HG03432 (cell line): ENCODE results near the gene AFP.

Experiments
- ATAC-seq: cut with Tn5 transposase; IDR thresholded peaks from one replicate; pipeline ENCODE4 v1.9.1; 2021; ENCODE audit warnings: mild to moderate bottlenecking, moderate library complexity; ENCODE audit not compliant: unreplicated experiment

The AFP gene

DNA sequence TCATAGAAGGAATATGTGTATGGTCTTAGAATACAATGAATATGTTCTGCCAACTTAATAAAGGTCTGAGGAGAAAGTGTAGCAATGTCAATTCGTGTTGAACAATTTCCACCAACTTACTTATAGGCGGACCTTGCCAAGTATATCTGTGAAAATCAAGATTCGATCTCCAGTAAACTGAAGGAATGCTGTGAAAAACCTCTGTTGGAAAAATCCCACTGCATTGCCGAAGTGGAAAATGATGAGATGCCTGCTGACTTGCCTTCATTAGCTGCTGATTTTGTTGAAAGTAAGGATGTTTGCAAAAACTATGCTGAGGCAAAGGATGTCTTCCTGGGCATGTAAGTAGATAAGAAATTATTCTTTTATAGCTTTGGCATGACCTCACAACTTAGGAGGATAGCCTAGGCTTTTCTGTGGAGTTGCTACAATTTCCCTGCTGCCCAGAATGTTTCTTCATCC is 22.7 kb upstream of the AFP start:
- no peak for ATAC-seq

DNA sequence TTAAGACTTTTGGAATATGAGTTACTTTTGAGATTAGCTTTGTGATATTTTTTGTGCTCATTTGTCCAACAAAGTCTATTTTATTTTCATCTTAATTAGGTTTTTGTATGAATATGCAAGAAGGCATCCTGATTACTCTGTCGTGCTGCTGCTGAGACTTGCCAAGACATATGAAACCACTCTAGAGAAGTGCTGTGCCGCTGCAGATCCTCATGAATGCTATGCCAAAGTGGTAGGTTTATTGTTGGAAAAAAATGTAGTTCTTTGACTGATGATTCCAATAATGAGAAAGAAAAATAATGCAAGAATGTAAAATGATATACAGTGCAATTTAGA is 21.1 kb upstream of the AFP start:
- no peak for ATAC-seq

DNA sequence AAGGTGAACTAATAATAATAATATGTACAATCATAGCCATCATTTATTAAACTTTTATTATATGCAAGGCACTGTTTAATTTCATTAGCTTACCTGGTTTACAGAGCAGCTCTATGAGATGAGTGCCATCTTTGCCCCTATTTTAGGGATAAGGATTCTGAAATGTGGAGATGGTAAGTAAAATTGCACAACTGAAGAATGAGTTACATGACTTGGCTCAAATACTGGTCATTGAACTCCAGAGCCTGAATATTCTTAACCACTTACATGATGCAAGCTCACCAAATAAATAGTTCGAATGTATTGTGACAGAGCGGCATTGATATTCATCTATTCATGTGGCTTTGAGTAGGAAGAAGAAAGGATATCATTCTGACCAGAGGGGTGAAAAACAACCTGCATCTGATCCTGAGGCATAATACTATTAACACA is 20.2 kb upstream of the AFP start:
- no peak for ATAC-seq

DNA sequence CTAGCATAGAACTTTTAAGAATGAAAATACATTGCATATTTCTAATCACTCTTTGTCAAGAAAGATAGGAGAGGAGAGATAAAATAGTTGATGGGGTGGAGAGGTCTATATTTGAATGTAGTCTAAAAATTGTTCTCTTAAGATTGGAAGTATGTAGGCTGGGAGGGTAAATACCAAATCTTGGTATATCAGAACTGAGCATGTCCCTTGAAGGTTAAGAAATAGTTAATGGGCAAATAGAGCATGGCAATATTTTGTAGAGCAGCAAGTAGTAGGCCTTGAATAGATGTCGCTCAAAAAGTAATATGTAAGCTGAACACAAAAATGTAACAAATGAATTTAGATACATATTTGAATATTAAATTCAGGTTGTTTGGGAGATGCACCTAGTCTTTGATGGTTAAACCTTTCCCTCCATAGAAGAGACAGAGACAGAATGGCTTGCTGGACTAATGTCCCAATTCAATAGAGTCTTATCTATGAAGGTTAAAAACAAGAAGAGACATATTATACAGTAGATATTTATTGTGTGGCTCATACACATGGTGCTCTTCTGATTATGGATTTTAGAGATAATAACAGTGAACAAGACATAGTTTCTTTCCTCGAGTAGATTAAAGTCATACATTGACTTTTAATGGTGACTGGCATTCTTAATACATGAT is 19.5 kb upstream of the AFP start:
- no peak for ATAC-seq

DNA sequence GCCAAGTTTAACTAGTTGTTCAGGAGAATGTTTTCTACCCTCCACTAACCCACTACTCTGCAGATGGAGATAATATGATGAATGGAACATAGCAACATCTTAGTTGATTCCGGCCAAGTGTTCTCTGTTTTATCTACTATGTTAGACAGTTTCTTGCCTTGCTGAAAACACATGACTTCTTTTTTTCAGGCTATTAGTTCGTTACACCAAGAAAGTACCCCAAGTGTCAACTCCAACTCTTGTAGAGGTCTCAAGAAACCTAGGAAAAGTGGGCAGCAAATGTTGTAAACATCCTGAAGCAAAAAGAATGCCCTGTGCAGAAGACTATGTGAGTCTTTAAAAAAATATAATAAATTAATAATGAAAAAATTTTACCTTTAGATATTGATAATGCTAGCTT is 18.7 kb upstream of the AFP start:
- no peak for ATAC-seq

DNA sequence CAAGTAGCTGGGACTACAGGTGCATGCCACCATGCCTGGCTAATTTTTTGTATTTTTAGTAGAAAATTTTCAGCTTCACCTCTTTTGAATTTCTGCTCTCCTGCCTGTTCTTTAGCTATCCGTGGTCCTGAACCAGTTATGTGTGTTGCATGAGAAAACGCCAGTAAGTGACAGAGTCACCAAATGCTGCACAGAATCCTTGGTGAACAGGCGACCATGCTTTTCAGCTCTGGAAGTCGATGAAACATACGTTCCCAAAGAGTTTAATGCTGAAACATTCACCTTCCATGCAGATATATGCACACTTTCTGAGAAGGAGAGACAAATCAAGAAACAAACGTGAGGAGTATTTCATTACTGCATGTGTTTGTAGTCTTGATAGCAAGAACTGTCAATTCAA is 18.0 kb upstream of the AFP start:
- ATAC-seq, result no peak

DNA sequence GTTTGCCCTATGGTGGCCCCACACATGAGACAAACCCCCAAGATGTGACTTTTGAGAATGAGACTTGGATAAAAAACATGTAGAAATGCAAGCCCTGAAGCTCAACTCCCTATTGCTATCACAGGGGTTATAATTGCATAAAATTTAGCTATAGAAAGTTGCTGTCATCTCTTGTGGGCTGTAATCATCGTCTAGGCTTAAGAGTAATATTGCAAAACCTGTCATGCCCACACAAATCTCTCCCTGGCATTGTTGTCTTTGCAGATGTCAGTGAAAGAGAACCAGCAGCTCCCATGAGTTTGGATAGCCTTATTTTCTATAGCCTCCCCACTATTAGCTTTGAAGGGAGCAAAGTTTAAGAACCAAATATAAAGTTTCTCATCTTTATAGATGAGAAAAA is 17.3 kb upstream of the AFP start:
- no peak for ATAC-seq

DNA sequence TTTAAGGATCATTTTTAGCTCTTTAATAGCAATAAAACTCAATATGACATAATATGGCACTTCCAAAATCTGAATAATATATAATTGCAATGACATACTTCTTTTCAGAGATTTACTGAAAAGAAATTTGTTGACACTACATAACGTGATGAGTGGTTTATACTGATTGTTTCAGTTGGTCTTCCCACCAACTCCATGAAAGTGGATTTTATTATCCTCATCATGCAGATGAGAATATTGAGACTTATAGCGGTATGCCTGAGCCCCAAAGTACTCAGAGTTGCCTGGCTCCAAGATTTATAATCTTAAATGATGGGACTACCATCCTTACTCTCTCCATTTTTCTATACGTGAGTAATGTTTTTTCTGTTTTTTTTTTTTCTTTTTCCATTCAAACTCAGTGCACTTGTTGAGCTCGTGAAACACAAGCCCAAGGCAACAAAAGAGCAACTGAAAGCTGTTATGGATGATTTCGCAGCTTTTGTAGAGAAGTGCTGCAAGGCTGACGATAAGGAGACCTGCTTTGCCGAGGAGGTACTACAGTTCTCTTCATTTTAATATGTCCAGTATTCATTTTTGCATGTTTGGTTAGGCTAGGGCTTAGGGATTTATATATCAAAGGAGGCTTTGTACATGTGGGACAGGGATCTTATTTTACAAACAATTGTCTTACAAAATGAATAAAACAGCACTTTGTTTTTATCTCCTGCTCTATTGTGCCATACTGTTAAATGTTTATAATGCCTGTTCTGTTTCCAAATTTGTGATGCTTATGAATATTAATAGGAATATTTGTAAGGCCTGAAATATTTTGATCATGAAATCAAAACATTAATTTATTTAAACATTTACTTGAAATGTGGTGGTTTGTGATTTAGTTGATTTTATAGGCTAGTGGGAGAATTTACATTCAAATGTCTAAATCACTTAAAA is 16.6 kb upstream of the AFP start:
- ATAC-seq, result no peak

DNA sequence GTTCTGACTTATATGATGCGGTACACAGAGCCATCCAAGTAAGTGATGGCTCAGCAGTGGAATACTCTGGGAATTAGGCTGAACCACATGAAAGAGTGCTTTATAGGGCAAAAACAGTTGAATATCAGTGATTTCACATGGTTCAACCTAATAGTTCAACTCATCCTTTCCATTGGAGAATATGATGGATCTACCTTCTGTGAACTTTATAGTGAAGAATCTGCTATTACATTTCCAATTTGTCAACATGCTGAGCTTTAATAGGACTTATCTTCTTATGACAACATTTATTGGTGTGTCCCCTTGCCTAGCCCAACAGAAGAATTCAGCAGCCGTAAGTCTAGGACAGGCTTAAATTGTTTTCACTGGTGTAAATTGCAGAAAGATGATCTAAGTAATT is 15.4 kb upstream of the AFP start:
- no peak for ATAC-seq

DNA sequence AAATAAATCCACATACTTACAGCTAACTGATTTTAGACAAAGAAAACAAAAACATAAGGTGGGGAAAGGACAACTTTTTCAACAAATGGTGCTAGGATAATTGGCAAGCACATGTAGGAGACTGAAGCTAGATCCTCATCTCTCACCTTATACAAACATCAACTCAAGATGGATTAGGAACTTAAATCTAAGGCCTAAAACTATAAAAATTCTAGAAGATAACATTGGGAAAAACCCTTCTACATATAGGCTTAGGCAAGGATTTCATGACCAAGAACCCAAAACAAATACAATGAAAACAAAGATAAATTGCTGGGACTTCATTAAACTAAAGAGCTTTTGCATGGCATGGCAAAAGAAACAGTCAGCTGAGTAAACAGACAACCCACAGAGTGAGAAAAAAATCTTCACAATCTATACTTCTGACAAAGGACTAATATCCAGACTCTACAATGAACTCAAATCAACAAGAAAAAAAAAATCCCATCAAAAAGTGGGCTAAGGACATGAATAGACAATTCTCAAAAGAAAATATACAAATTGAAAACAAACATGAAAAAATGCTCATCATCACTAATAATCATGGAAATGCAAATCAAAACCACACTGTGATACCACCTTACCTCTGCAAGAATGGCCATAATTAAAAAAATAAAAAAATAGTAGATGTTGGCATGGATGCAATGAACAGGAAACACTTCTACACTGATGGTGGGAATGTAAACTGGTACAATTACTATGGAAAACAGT is 14.1 kb upstream of the AFP start:
- no peak for ATAC-seq

DNA sequence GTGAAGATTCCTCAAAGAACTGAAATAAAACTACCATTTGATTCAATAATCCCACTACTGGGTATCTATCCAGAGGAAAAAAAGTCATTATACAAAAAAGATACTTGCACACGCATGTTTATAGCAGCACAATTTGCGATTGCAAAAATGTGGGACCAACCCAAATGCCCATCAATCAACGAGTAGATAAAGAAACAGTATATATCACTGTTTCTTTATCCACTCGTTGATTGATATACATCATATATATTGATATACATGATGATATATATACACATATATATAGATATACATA is 13.6 kb upstream of the AFP start:
- no peak for ATAC-seq

DNA sequence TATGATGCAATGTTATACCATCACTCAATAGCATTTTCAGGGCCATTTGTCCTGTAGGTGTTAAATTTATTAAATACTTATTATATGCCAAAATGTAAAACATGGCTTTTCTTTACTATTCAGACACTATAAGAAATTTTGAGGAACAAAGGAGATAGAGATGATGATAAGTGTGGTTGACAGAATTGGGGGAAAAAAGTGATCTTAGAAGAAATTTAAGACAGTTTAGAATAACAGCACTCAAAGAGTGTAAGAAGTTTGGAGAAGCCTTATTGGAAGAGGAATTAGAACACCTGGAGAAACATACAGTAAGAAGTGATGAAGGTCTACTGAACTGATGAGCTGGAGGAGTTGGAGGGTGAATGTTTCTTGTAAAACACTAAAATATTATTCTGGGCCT is 12.8 kb upstream of the AFP start:
- ATAC-seq, result no peak

DNA sequence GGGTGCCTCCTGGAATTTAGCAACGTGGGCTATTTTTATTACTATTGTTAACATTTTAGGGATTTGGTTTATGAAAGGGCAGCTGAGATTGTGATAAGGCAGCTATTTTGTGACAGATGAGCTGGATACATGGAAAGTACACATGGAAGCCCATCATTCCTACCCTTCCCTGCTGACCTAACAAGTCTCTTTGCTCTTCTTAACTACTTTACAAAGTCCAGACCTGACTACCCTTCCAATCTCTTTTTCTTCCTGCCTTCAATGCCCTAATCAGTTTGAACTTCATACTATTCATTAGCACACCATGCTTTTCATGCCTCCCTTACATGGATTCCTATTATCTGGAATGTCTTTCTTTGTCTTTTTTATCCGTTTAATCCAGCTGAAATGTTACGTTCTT is 9.4 kb upstream of the AFP start:
- no peak for ATAC-seq

DNA sequence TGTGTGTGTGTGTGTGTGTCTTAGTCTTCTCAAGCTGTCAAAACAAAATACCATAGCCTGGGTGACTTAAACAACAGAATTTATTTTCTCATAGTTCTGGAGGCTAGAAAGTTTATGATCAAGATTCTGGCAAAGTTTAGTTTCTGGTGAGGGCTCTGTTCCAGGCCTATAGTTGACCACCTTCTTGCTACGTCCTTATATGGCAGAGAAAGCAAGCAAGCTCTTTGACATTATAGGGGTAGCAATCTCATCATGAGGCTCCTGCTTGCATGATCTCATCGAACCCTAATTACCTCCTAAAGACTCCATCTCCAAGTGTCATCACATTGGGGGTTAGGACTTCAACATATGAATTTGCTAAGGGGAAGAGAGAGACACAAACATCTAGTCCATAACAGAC is 6.9 kb upstream of the AFP start:
- ATAC-seq, result no peak

DNA sequence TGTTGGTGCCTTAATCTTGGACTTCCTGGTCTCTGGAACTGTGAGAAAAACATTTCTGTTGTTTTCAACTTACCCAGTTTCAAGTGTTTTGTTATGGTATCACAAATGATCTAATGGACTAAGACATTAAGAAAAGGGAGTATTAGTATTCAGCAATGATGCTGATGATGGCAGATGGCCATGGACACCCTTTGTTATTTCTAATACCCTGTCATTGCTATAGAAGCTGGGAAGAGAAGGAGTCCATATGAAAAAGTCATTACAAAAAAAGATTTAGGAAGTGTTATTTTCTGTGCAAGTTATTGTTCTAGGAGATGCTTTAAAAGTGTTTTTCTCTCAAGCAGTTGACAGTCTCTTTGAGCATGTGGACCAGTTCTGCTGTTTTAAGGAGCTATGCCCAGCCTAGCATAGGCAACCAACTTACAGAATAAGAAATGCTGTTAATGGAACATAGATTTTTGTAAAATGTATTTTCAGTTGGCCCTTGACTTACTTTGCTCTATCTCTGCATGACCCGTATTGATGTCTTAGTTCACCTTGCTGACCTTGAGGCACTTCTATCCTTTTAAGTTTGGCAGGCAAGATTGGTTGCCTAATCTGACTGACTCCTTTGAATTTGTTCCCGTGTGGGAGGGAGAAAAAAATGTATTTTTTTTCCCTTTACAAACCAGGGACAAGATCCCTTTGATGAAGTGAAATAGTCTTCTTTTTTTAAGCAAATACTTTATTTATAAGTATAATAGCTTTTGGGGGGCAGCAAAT is 6.0 kb upstream of the AFP start:
- ATAC-seq, result no peak

DNA sequence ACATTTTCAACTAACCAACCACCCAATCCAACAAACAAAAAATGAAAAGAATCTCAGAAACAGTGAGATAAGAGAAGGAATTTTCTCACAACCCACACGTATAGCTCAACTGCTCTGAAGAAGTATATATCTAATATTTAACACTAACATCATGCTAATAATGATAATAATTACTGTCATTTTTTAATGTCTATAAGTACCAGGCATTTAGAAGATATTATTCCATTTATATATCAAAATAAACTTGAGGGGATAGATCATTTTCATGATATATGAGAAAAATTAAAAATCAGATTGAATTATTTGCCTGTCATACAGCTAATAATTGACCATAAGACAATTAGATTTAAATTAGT is 4.2 kb upstream of the AFP start:
- ATAC-seq, result no peak

DNA sequence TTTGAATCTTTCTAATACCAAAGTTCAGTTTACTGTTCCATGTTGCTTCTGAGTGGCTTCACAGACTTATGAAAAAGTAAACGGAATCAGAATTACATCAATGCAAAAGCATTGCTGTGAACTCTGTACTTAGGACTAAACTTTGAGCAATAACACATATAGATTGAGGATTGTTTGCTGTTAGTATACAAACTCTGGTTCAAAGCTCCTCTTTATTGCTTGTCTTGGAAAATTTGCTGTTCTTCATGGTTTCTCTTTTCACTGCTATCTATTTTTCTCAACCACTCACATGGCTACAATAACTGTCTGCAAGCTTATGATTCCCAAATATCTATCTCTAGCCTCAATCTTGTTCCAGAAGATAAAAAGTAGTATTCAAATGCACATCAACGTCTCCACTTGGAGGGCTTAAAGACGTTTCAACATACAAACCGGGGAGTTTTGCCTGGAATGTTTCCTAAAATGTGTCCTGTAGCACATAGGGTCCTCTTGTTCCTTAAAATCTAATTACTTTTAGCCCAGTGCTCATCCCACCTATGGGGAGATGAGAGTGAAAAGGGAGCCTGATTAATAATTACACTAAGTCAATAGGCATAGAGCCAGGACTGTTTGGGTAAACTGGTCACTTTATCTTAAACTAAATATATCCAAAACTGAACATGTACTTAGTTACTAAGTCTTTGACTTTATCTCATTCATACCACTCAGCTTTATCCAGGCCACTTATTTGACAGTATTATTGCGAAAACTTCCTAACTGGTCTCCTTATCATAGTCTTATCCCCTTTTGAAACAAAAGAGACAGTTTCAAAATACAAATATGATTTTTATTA is 3.6 kb upstream of the AFP start:
- no peak for ATAC-seq

DNA sequence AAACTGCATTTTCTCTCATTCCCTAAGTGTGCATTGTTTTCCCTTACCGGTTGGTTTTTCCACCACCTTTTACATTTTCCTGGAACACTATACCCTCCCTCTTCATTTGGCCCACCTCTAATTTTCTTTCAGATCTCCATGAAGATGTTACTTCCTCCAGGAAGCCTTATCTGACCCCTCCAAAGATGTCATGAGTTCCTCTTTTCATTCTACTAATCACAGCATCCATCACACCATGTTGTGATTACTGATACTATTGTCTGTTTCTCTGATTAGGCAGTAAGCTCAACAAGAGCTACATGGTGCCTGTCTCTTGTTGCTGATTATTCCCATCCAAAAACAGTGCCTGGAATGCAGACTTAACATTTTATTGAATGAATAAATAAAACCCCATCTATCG is 2.9 kb upstream of the AFP start:
- ATAC-seq, result no peak

DNA sequence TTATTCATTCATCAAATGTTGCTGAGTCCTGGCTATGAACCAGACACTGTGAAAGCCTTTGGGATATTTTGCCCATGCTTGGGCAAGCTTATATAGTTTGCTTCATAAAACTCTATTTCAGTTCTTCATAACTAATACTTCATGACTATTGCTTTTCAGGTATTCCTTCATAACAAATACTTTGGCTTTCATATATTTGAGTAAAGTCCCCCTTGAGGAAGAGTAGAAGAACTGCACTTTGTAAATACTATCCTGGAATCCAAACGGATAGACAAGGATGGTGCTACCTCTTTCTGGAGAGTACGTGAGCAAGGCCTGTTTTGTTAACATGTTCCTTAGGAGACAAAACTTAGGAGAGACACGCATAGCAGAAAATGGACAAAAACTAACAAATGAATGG is 1.7 kb upstream of the AFP start:
- peak; percentile 68 for ATAC-seq
